Transverse colon (tissue), 4 donors: Measurements from ENCODE around the gene POLE. TPM values are rescaled to one million over a fixed set of nuclear protein-coding genes. Genes with fewer than 3 reads are reported as not detected.

Experiments used
- DNase-seq: peaks from one replicate; pipeline ENCODE4 v3.0.0-alpha.2; 2019
- H3K27ac ChIP-seq, 4 donors: fragments of 200-600 bp; sonication (generic); 2 replicates each; pipeline ENCODE4 v1.5.1; 2016 to 2018; ENCODE audit warnings: inconsistent platforms in 4 of 4
- H3K27me3 ChIP-seq: fragments of 200-600 bp; sonication (generic); 2 replicates; pipeline ENCODE4 v1.5.1; 2017; ENCODE audit warnings: inconsistent platforms
- H3K36me3 ChIP-seq, 4 donors: fragments of 200-600 bp; sonication (generic); 2 replicates each; pipeline ENCODE4 v1.5.1; 2017 to 2019; ENCODE audit warnings: inconsistent platforms in 4 of 4
- H3K4me1 ChIP-seq, 4 donors: fragments of 200-600 bp; sonication (generic); 2 replicates each; pipeline ENCODE4 v1.5.1; 2017 to 2020; ENCODE audit warnings: inconsistent platforms in 4 of 4
- H3K4me3 ChIP-seq, 4 donors: fragments of 200-600 bp; sonication (generic); 1 replicate in 1 of 4; 2 replicates in 3 of 4; pipeline versions ENCODE4 v1.5.1 to v1.6.1; 2017 to 2019; ENCODE audit warnings: inconsistent platforms in 4 of 4
- H3K9me3 ChIP-seq, 2 donors: fragments of 200-600 bp; sonication (generic); 2 replicates each; pipeline ENCODE4 v1.5.1; 2017 to 2019; ENCODE audit warnings: inconsistent platforms in 2 of 2
- EP300 ChIP-seq: sonication (generic); formaldehyde crosslinking; IDR thresholded peaks from one replicate; pipeline ENCODE4 v1.6.1; 2017; ENCODE audit warnings: antibody characterized with exemption, low read depth
- POLR2A ChIP-seq: fragments of 450-650 bp; IDR thresholded peaks from one replicate; pipeline ENCODE4 v1.6.1; 2016; ENCODE audit warnings: antibody characterized with exemption, mild to moderate bottlenecking, moderate library complexity
- POLR2AphosphoS5 ChIP-seq, 3 donors: sonication (generic); formaldehyde crosslinking; IDR thresholded peaks; one replicate each; pipeline ENCODE4 v1.6.1; 2016; ENCODE audit warnings: antibody characterized with exemption in 3 of 3
- WGBS, 2 donors: methylation state at CpG; one replicate each; pipeline ENCODE4 v1.1.5; 2018; ENCODE audit warnings: low coverage in 1 of 2; 5-methylcytosine and 5-hydroxymethylcytosine counted together
- in situ Hi-C, 4 donors: fragments of 200-750 bp; cut with MboI; loops; one replicate each; pipeline versions ENCODE4 v1.15.0 to v1.15.1; 2017; ENCODE audit warnings: low sequenced_read_pairs in 3 of 4, low pct_ligation_motif_present in 1 of 4, low pct_unique_long_range_greater_than_20kb in 1 of 4
- intact Hi-C: fragments of 100-400 bp; cut with DNase I; formaldehyde crosslinking; loops from one replicate; pipeline ENCODE4 v1.15.1; 2023; ENCODE audit warnings: low total_unique reads
- total RNA-seq, 4 donors: library from RNA; depleted of rRNA; stranded (reverse); fragments of >200 nt; gene quantifications; one replicate each; pipeline ENCODE4 v1.1.0, GENCODE V29; 2016
- TF ChIP-seq, protein P1 (sequence below), 5 experiments: fragments of 200-600 bp in 3 of 5; fragments of 450-650 bp in 2 of 5; sonication (generic) in 3 of 5; IDR thresholded peaks; 1 replicate in 2 of 5; 2 replicates in 3 of 5; pipeline ENCODE4 v1.5.1; 2016 to 2017; ENCODE audit warnings: antibody characterized with exemption in 5 of 5, inconsistent platforms in 3 of 5, mild to moderate bottlenecking in 2 of 5, moderate library complexity in 1 of 5

POLE gene
- total RNA-seq, 4 donors from 2014 or later, result 57.0 to 204 (median 74.1) TPM

DNA sequence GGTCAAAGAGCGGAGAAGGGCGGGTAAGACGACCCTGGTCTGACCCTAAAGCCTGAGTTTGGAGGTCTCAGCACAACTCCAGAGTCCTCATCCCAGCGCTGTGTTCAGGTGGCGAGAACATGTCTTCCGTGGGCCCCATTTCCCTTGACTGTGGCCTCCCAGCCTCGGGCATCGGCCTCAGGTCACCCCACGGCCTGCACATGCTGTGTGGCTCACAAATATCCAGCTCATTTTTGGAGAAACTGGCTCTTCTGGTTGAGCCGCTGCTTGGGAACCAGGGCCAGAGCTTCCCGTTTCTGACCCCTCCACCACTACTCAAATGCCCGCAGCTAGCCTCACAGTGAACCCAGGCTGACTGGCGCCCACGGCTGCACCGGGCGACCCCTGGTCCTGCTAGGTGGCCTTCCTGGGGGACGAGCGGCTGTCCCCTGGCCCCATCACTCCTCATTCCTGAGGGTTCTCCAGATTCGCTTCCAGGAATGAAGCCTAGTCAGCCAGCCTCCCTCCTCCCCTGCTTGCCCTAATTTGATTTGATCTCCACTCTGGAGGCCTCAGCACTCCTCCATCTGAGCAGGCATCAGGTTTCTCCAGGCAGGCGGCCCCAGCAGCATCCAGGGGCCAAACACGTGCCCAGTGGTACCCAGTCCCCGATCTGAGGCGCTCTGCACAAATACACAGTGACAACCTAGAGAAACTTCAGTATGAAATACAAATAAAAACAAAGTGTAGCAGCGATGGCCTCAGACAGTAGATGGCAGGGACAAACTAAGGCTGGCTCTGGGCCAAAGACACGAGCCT, 63.9 kb downstream of the POLE start:
- Histone ChIP-seq H3K36me3 (no peaks in the 10 kb centered on the region), H3K27me3 (peaks cover 28% of the 10 kb centered on the region), H3K4me3 (no peak overlapping the region), H3K27ac (no peak overlapping the region), H3K9me3 (no peaks in the 10 kb centered on the region), H3K4me1 (peaks cover 0 to 17% (median 10%) of the 10 kb centered on the region in 4 donors)
- DNase-seq, result no peak
- intact Hi-C loops, result loop anchor here (5.0 kb wide), 1 partner anchor 206 kb away; no protein-coding TSS in a partner anchor
- TF ChIP-seq, protein P1, sequence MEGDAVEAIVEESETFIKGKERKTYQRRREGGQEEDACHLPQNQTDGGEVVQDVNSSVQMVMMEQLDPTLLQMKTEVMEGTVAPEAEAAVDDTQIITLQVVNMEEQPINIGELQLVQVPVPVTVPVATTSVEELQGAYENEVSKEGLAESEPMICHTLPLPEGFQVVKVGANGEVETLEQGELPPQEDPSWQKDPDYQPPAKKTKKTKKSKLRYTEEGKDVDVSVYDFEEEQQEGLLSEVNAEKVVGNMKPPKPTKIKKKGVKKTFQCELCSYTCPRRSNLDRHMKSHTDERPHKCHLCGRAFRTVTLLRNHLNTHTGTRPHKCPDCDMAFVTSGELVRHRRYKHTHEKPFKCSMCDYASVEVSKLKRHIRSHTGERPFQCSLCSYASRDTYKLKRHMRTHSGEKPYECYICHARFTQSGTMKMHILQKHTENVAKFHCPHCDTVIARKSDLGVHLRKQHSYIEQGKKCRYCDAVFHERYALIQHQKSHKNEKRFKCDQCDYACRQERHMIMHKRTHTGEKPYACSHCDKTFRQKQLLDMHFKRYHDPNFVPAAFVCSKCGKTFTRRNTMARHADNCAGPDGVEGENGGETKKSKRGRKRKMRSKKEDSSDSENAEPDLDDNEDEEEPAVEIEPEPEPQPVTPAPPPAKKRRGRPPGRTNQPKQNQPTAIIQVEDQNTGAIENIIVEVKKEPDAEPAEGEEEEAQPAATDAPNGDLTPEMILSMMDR (IDR thresholded peaks at IDR 0.05), result no peak
- TF ChIP-seq POLR2AphosphoS5 (IDR thresholded peaks at IDR 0.05) (no peak), EP300 (no peak), POLR2A (no peak)
- WGBS, 2 donors, result 76 to 100% methylated on average over 4 to 22 of the region's 25 CpGs
- in situ Hi-C loops, result loop anchor here in 3 of 4 donors (25.0 kb wide), 1 partner anchor 211 kb away; no protein-coding TSS in a partner anchor

GRCh38 chr12:132622437-132623071, 64.6 kb downstream of the POLE start:
- no peak overlapping the region for H3K27ac ChIP-seq
- no peaks in the 10 kb centered on the region for H3K36me3 ChIP-seq
- WGBS, 2 donors, result 36% methylated on average over 11 of the region's 11 CpGs; no CpG with 5 or more reads in 1 of the 2 donors
- intact Hi-C loops, result loop anchor here (5.0 kb wide), 1 partner anchor 205 kb away; no protein-coding TSS in a partner anchor
- peaks cover 0 to 22% (median 14%) of the 10 kb centered on the region in 4 donors for H3K4me1 ChIP-seq
- no peak for DNase-seq
- peaks cover 36% of the 10 kb centered on the region for H3K27me3 ChIP-seq
- no peaks in the 10 kb centered on the region for H3K9me3 ChIP-seq
- no peak overlapping the region for H3K4me3 ChIP-seq
- in situ Hi-C loops, result loop anchor here in 3 of 4 donors (25.0 kb wide), 1 partner anchor 210 kb away; no protein-coding TSS in a partner anchor
- TF ChIP-seq EP300 (no peak), POLR2A (no peak), POLR2AphosphoS5 (IDR thresholded peaks at IDR 0.05) (peak in 1 of 3 donors; percentile 25)
- TF ChIP-seq, protein P1 (IDR thresholded peaks at IDR 0.05), result no peak

DNA sequence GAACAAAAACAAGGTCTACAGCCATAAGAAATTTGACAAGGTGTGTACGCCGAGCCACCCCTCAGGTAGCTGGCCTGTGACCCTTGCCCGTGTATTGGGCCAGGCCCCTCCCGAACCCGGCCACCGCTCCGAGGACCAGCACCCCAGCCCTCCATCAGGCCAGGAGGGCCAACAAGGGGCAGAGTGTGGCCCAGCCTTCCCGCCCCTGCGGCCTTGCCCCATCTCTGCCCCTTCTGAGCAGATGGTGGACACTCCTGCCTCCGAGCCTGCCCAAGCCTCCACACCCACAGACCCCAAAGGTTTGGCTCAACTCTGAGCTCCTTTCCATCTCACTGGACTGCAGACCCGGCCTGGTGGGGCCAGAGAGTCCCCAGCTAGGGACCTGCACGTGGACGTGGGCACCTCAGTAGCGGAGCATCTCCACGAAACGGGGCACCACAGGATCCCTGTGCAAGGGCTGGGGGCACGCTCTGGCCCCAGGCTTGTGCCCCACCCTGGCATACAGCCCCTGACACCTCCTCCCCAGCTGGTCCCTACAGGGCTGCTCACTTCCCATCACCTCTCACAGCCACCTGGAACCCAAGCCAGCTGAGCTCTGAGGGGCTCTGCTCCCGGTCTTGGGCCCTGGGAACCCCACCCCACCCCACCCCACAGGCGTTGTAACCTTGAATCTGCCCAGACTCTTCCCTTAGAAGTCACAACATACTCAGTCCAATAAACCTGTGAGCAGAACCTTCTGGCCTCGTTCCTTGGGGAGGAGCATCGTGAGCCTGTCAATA, 65.3 kb downstream of the POLE start:
- DNase-seq, result no peak
- no peak overlapping the region for H3K27ac ChIP-seq
- no peaks in the 10 kb centered on the region for H3K36me3 ChIP-seq
- intact Hi-C loops (loop anchor here (5.0 kb wide), 1 partner anchor 205 kb away; no protein-coding TSS in a partner anchor), in situ Hi-C loops (loop anchor here in 3 of 4 donors (25.0 kb wide), 1 partner anchor 210 kb away; no protein-coding TSS in a partner anchor)
- no peak overlapping the region for H3K4me3 ChIP-seq
- TF ChIP-seq, protein P1 (IDR thresholded peaks at IDR 0.05), result no peak
- TF ChIP-seq POLR2AphosphoS5 (IDR thresholded peaks at IDR 0.05), result no peak
- TF ChIP-seq POLR2A, result no peak
- H3K4me1 ChIP-seq, result peaks cover 0 to 22% (median 14%) of the 10 kb centered on the region in 4 donors
- peaks cover 3 to 4% of the 10 kb centered on the region in 2 donors for H3K9me3 ChIP-seq
- WGBS, 2 donors, result 33 to 64% methylated on average over 3 to 21 of the region's 21 CpGs
- H3K27me3 ChIP-seq, result peaks cover 43% of the 10 kb centered on the region
